HFF-Myc (cell line): ENCODE data around the gene COX8A.
A peak's percentile ranks its signal among the peaks of the same experiment; 100 is the strongest.
"Not testable (repeated sequence)": the region's sequence is repeated elsewhere in the genome, so short reads cannot be mapped to it uniquely, and the experiment has no call there.

Source experiments
- DNase-seq: peaks from one replicate; pipeline ENCODE4 v3.0.0-alpha.2; 2011; ENCODE audit warnings: low read depth; ENCODE audit errors: extremely low read depth
- H3K4me3 ChIP-seq: replicated peaks from 2 replicates; pipeline ENCODE4 v1.5.1; 2011; ENCODE audit warnings: low read depth, mild to moderate bottlenecking, control low read depth, low read length
- TF ChIP-seq, protein P1 (sequence below): IDR thresholded peaks from 2 replicates; pipeline ENCODE4 v1.5.1; 2012; ENCODE audit warnings: mild to moderate bottlenecking, low read depth, low read length, control low read depth; ENCODE audit errors: missing control alignments

Gene COX8A

GRCh38 chr11:63945477-63946163, 28.8 kb upstream of the COX8A start:
- TF ChIP-seq, protein P1, sequence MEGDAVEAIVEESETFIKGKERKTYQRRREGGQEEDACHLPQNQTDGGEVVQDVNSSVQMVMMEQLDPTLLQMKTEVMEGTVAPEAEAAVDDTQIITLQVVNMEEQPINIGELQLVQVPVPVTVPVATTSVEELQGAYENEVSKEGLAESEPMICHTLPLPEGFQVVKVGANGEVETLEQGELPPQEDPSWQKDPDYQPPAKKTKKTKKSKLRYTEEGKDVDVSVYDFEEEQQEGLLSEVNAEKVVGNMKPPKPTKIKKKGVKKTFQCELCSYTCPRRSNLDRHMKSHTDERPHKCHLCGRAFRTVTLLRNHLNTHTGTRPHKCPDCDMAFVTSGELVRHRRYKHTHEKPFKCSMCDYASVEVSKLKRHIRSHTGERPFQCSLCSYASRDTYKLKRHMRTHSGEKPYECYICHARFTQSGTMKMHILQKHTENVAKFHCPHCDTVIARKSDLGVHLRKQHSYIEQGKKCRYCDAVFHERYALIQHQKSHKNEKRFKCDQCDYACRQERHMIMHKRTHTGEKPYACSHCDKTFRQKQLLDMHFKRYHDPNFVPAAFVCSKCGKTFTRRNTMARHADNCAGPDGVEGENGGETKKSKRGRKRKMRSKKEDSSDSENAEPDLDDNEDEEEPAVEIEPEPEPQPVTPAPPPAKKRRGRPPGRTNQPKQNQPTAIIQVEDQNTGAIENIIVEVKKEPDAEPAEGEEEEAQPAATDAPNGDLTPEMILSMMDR: peak; percentile 64
- no peak overlapping the region for H3K4me3 ChIP-seq
- DNase-seq: peak; percentile 36

- DNase-seq: no peak
- TF ChIP-seq, protein P1: no peak
- no peak overlapping the region for H3K4me3 ChIP-seq
These were observed 22.5 kb upstream of the COX8A start for GRCh38 chr11:63951779-63952536.

GRCh38 chr11:63952570-63952969, 21.9 kb upstream of the COX8A start:
- TF ChIP-seq, protein P1: no peak
- no peak overlapping the region for H3K4me3 ChIP-seq
- DNase-seq: no peak

GRCh38 chr11:63958008-63958407, 16.4 kb upstream of the COX8A start:
- no peak for DNase-seq
- TF ChIP-seq, protein P1: no peak
- H3K4me3 ChIP-seq: no peak overlapping the region

- TF ChIP-seq, protein P1: no peak
- H3K4me3 ChIP-seq: no peak overlapping the region
- DNase-seq: no peak
These were observed 12.6 kb upstream of the COX8A start for GRCh38 chr11:63961608-63962412.

DNA sequence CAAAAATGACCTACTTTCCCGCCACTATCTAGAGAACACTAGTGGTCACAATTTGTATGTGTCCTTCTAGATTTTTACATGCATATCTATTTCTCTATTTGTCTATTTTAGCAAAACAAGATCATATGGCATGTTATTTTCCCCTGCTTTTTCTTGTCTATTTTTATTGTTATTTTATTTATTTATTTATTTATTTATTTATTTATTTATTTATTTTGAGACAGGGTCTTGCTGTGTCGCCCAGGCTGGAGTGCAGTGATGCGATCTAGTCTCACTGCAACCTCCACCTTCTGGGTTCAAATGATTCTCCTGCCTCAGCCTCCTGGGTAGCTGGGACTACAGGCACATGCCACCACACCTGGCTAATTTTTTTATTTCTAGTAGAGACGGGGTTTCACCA, 10.5 kb upstream of the COX8A start:
- DNase-seq, H3K4me3 ChIP-seq: not testable (repeated sequence)

- H3K4me3 ChIP-seq: no peak overlapping the region
- TF ChIP-seq, protein P1: no peak
- DNase-seq: no peak
These were observed 8.0 kb upstream of the COX8A start for GRCh38 chr11:63966444-63966843.
